Measurements from ENCODE around the gene PGRMC2. TPM values are rescaled to one million over a fixed set of nuclear protein-coding genes. Genes with fewer than 3 reads are reported as not detected.
A peak's percentile ranks its signal among the peaks of the same experiment; 100 is the strongest.

The PGRMC2 gene
- total RNA-seq, 1 experiment from 2014 or later = 77.6 TPM

- no peak for TF ChIP-seq CTCF (conservative IDR thresholded peaks at IDR 0.05)
- DNase-seq = no peak
- no peaks in the 10 kb centered on the region for H3K9me3 Mint-ChIP-seq
- H4K91ac ChIP-seq (ENCODE audit: insufficient read length, low read depth, low read length) = no peak overlapping the region
- no peak overlapping the region for H3K9ac ChIP-seq (ENCODE audit: extremely low read depth, insufficient read length, low read length)
- no peak overlapping the region for H3K56ac ChIP-seq (ENCODE audit: insufficient read length, low read depth, low read length)
- no peak overlapping the region for H4K5ac ChIP-seq (ENCODE audit: insufficient read length, low read depth, low read length)
- H3K4ac ChIP-seq (ENCODE audit: low read depth, low read length) = no peak overlapping the region
- H3K27me3 ChIP-seq (ENCODE audit: insufficient read depth, low read length) = no peaks in the 10 kb centered on the region
- no peak overlapping the region for H2BK120ac ChIP-seq (ENCODE audit: low read depth, low read length, poor library complexity, severe bottlenecking)
- no peak overlapping the region for H3K23ac ChIP-seq (ENCODE audit: insufficient read length, low read depth, low read length)
- H3K4me2 ChIP-seq (ENCODE audit: insufficient read depth, insufficient read length, low read length) = no peak overlapping the region
- no peak overlapping the region for H2AK5ac ChIP-seq (ENCODE audit: insufficient read length, low read length)
- H3K18ac ChIP-seq (ENCODE audit: insufficient read length, low read depth, low read length) = no peak overlapping the region
- H2BK5ac ChIP-seq (ENCODE audit: insufficient read length, low read length) = no peak overlapping the region
- no peak overlapping the region for H3K14ac ChIP-seq (ENCODE audit: insufficient read depth, low read length)
- peaks cover 2 to 7% (median 4%) of the 10 kb centered on the region in 3 experiments; a peak in 2 of 7 replicates for H3K36me3 Mint-ChIP-seq (ENCODE audit: insufficient read depth in 1 of 3, low read depth in 3 of 3)
- H2BK15ac ChIP-seq (ENCODE audit: low read depth, low read length) = no peak overlapping the region
- 0 out of 7 replicates have a peak overlapping the region, but pooled peaks of 1 of the 3 experiments have one; percentile 27 for H3K27ac Mint-ChIP-seq
- H3K23me2 ChIP-seq (ENCODE audit: insufficient read length, low read depth, low read length, poor library complexity, severe bottlenecking) = no peaks in the 10 kb centered on the region
- H2BK12ac ChIP-seq (ENCODE audit: insufficient read length, low read depth, low read length) = no peak overlapping the region
- H3K27me3 Mint-ChIP-seq (ENCODE audit: low read depth) = no peaks in the 10 kb centered on the region
- no peak overlapping the region for H2BK20ac ChIP-seq (ENCODE audit: low read depth, low read length, poor library complexity, severe bottlenecking)
- no peaks in the 10 kb centered on the region for H4K20me1 ChIP-seq (ENCODE audit: control insufficient read depth, insufficient read depth, insufficient read length)
- H3K27ac ChIP-seq (ENCODE audit: insufficient read length, low read depth, low read length) = no peak overlapping the region
- H3K4me1 ChIP-seq (ENCODE audit: insufficient read depth, low read length) = no peaks in the 10 kb centered on the region; the same call in 1 of the 2 replicates
- H3T11ph ChIP-seq (ENCODE audit: low read length) = no peak overlapping the region
- H3K79me1 ChIP-seq (ENCODE audit: insufficient read depth, low read depth, low read length, poor library complexity, severe bottlenecking) = no peaks in the 10 kb centered on the region
- no peak overlapping the region for H4K8ac ChIP-seq (replicated peaks; ENCODE audit: insufficient read length, low read depth, low read length)
- H3K79me2 ChIP-seq (ENCODE audit: insufficient read depth, low read length) = no peaks in the 10 kb centered on the region
- no peaks in the 10 kb centered on the region for H3K9me3 ChIP-seq (ENCODE audit: control insufficient read depth, low read depth, low read length)
- H3K4me3 Mint-ChIP-seq = no peak overlapping the region
- H3K4me1 Mint-ChIP-seq = peaks cover 17 to 23% of the 10 kb centered on the region in 2 experiments
- no peak overlapping the region for H2AFZ ChIP-seq (ENCODE audit: low read length)
These were observed 22.0 kb upstream of the PGRMC2 start for GRCh38 chr4:128309585-128309984.
